Uterus (tissue), 2 donors: ENCODE measurements around the gene HSFX4.

Source experiments
- POLR2A ChIP-seq, 2 donors: fragments of 450-650 bp; IDR thresholded peaks; one replicate each; pipeline ENCODE4 v1.6.1; 2016; ENCODE audit warnings: antibody characterized with exemption in 2 of 2, mild to moderate bottlenecking in 1 of 2, moderate library complexity in 1 of 2
- TF ChIP-seq, protein P1 (sequence below), 4 experiments: fragments of 200-600 bp in 2 of 4; fragments of 450-650 bp in 2 of 4; sonication (generic) in 2 of 4; IDR thresholded peaks; one replicate each; pipeline ENCODE4 v1.5.1; 2016 to 2019; ENCODE audit warnings: antibody characterized with exemption in 4 of 4, mild to moderate bottlenecking in 2 of 4, moderate library complexity in 1 of 4

DNA sequence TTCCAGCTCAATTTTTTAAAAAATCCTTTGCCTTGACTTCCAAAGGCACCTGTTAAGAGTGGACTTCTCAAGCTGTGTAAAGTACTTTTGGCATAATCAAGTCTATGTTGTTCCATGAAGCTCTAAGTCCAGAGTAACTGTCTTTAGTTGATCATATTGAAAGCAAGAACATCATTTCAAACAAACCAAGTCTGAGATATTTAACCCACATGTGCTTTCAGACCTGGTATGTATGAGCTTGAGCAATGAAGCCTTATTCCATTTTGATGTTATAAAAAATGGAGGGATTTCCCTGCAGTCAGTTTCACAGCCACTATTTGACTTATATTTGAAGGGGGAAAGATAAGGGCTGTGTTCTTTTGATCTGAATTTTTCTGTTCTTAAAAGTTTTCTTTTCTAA, 32.6 kb downstream of the HSFX4 start:
- TF ChIP-seq, protein P1, sequence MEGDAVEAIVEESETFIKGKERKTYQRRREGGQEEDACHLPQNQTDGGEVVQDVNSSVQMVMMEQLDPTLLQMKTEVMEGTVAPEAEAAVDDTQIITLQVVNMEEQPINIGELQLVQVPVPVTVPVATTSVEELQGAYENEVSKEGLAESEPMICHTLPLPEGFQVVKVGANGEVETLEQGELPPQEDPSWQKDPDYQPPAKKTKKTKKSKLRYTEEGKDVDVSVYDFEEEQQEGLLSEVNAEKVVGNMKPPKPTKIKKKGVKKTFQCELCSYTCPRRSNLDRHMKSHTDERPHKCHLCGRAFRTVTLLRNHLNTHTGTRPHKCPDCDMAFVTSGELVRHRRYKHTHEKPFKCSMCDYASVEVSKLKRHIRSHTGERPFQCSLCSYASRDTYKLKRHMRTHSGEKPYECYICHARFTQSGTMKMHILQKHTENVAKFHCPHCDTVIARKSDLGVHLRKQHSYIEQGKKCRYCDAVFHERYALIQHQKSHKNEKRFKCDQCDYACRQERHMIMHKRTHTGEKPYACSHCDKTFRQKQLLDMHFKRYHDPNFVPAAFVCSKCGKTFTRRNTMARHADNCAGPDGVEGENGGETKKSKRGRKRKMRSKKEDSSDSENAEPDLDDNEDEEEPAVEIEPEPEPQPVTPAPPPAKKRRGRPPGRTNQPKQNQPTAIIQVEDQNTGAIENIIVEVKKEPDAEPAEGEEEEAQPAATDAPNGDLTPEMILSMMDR (IDR thresholded peaks at IDR 0.05) = no peak
- no peak for TF ChIP-seq POLR2A (IDR thresholded peaks at IDR 0.05)
